Measurements from ENCODE around the gene ZC2HC1B. TPM values are rescaled to one million over a fixed set of nuclear protein-coding genes. Genes with fewer than 3 reads are reported as not detected.

Gene ZC2HC1B
- total RNA-seq, 1 experiment from 2014 or later: not detected

GRCh38 chr6:143950875-143951274 lies 86.6 kb downstream of the ZC2HC1B start:
- Histone ChIP-seq H3K27ac (ENCODE audit: low read depth, low read length) (no peak overlapping the region), H3K4me3 (replicated peaks in 1 of 2; ENCODE audit: low read depth in 1 of 2, low read length in 2 of 2) (no peak overlapping the region), H3K79me2 (ENCODE audit: insufficient read depth, low read length) (no peaks in the 10 kb centered on the region), H3K9ac (ENCODE audit: low read length) (no peak overlapping the region), H3K9me2 (ENCODE audit: insufficient read depth) (no peaks in the 10 kb centered on the region), H3K27me3 (ENCODE audit: insufficient read depth, low read length) (no peaks in the 10 kb centered on the region), H2AFZ (ENCODE audit: low read depth, low read length, poor library complexity, severe bottlenecking) (no peak overlapping the region), H3K4me2 (ENCODE audit: low read length) (no peak overlapping the region), H3K9me3 (ENCODE audit: control insufficient read depth in 1 of 2, insufficient read depth in 1 of 2, low read depth in 1 of 2, low read length in 2 of 2) (no peaks in the 10 kb centered on the region), H3K4me1 (ENCODE audit: control insufficient read depth in 1 of 2, insufficient read depth in 2 of 2, low read length in 2 of 2) (no peaks in the 10 kb centered on the region), H4K20me1 (ENCODE audit: insufficient read depth) (no peaks in the 10 kb centered on the region), H3K36me3 (ENCODE audit: control insufficient read depth in 1 of 2, insufficient read depth in 2 of 2, low read length in 2 of 2) (no peaks in the 10 kb centered on the region)
- no TSS peak for BruUV-seq (replicated peaks)
- ChIA-PET CTCF (interaction anchor here (1.6 kb wide), 1 partner anchor 11 kb away, joined by 6 read pairs; no protein-coding TSS in a partner anchor), RAD21 (ENCODE audit: low non-redundant PET in 1 of 2, low total read pairs in 2 of 2, uncharacterized antibody in 2 of 2, unreplicated experiment in 2 of 2) (no interaction called here), POLR2A (no interaction called here)
- ATAC-seq (no peak), DNase-seq (ENCODE audit: low read depth, low spot score) (no peak)
- TF ChIP-seq ZFX (IDR thresholded peaks at IDR 0.05) (no peak), FOSL1 (IDR thresholded peaks at IDR 0.05; ENCODE audit: low read depth) (no peak), CBX3 (IDR thresholded peaks at IDR 0.05; ENCODE audit: low read depth) (no peak), SP1 (IDR thresholded peaks at IDR 0.05; ENCODE audit: low read depth) (no peak), JUND (IDR thresholded peaks at IDR 0.05) (no peak), POLR2A (IDR thresholded peaks at IDR 0.05; ENCODE audit: borderline replicate concordance, extremely low read depth, insufficient read depth, insufficient read length) (no peak), CTCF (IDR thresholded peaks at IDR 0.05 in 2 of 3, conservative IDR thresholded peaks at IDR 0.05 in 1 of 3; ENCODE audit: borderline replicate concordance in 1 of 3, insufficient read depth in 1 of 3, low read depth in 2 of 3, low read length in 2 of 3) (no peak), EZH2 (IDR thresholded peaks at IDR 0.05) (no peak), CEBPB (IDR thresholded peaks at IDR 0.05; ENCODE audit: low read depth) (no peak), SIN3A (IDR thresholded peaks at IDR 0.05; ENCODE audit: low read depth) (no peak), POLR2AphosphoS5 (IDR thresholded peaks at IDR 0.05; ENCODE audit: low read depth, low read length) (no peak), RAD21 (IDR thresholded peaks at IDR 0.05; ENCODE audit: low read depth) (no peak), ELF1 (IDR thresholded peaks at IDR 0.05; ENCODE audit: borderline replicate concordance, low read depth) (no peak), REST (IDR thresholded peaks at IDR 0.05; ENCODE audit: low read depth) (no peak), YY1 (IDR thresholded peaks at IDR 0.05; ENCODE audit: extremely low read depth, insufficient replicate concordance, low read depth, low read length) (no peak), TCF7L2 (IDR thresholded peaks at IDR 0.05; ENCODE audit: borderline replicate concordance, extremely low read depth, insufficient read depth, insufficient read length) (no peak)
- TF ChIP-seq, protein P1, sequence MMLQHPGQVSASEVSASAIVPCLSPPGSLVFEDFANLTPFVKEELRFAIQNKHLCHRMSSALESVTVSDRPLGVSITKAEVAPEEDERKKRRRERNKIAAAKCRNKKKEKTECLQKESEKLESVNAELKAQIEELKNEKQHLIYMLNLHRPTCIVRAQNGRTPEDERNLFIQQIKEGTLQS (IDR thresholded peaks at IDR 0.05): no peak
- intact Hi-C loops (cut with micrococcal nuclease): no loop called here
